HG03039 (cell line): Measurements from ENCODE around the gene PPP1R16B.
"Not testable (repeated sequence)": the region's sequence is repeated elsewhere in the genome, so short reads cannot be mapped to it uniquely, and the experiment has no call there.

Source experiments
- ATAC-seq: cut with Tn5 transposase; IDR thresholded peaks from one replicate; pipeline ENCODE4 v1.9.1; 2021; ENCODE audit warnings: mild to moderate bottlenecking, moderate library complexity; ENCODE audit not compliant: unreplicated experiment

PPP1R16B gene

GRCh38 chr20:38791291-38791690 lies 14.2 kb upstream of the PPP1R16B start:
- ATAC-seq: no peak

DNA sequence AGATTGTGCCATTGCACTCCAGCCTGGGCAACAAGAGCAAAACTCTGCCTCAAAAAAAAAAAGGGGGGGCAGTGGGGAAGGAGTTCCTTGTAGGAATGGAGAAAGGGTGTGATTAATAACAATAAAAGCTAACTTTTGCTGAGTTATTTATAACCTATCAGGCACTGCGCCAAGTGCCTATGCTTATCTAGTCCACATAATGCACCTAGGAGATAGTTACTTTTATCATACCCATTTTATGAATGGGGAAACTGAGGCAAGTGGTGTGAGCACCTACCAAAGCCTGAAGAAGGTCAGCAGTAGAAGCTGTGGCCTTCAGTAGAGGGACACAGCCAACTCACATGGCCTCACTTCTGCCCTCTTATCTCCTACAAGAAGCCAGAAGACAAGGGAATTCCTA lies 13.6 kb upstream of the PPP1R16B start:
- ATAC-seq: no peak

- ATAC-seq: not testable (repeated sequence)
Observed at GRCh38 chr20:38794057-38794456, 11.4 kb upstream of the PPP1R16B start.

GRCh38 chr20:38798266-38798665 lies 7.2 kb upstream of the PPP1R16B start:
- ATAC-seq: no peak

DNA sequence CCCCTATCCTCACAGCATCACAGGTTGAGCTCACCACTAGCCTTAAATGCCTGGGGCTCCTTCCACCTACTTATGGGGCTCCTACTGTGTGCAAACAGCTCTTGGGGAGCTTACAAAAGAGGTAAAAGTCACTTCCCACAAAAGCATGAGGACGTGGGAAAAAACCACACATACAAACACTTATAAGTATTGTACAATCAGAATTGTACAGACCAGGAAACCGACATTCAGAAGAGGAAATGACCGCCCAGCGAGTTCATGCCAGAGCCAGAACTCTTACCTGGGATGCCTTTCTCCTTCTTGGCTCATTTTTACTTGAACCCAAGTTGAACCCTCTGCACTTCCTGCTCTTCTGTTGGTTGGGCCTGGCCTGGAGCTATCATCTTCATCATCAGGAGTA lies 6.3 kb upstream of the PPP1R16B start:
- no peak for ATAC-seq

DNA sequence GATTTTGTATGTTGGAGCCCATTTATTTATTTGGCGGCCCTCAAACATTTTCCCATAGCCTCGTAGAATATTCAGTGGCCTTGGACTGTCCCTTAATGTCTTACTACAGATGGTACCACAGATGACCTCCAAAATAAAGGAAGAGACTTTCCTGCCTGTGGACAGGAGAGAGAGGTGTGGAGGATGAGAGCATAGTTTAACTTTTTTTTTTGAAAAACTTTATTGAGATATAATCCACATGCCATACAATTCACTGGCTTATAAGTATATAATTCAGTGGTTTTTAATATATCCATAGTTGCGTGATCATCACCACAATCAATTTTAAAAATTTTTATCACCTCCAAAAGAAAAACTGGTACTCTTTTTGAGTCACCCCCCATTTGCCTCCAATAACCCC lies 4.6 kb upstream of the PPP1R16B start:
- ATAC-seq: no peak

DNA sequence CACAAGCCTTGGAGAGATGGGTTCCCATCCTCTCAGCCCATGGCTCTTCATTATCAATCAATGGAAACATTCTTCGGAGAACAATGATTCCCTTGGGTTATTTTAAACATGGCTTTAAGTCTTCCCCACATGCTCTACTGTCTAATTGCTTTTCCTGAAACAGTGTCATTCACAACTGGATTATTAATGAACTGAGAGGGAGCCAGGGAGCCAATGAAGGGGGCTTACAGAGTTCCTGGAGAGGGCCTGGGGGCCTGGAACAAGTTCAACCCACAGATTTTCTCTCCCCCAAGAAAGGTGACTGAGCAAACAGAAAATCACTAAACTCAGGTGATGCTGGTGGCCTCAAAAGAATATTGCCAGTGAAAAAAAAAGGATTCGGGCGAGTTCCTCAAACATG lies 1.3 kb upstream of the PPP1R16B start:
- ATAC-seq: no peak

- ATAC-seq: no peak
Observed at GRCh38 chr20:38804682-38805501, 605 bp upstream of the PPP1R16B start.

GRCh38 chr20:38805958-38806854 lies 709 bp downstream of the PPP1R16B start:
- no peak for ATAC-seq

DNA sequence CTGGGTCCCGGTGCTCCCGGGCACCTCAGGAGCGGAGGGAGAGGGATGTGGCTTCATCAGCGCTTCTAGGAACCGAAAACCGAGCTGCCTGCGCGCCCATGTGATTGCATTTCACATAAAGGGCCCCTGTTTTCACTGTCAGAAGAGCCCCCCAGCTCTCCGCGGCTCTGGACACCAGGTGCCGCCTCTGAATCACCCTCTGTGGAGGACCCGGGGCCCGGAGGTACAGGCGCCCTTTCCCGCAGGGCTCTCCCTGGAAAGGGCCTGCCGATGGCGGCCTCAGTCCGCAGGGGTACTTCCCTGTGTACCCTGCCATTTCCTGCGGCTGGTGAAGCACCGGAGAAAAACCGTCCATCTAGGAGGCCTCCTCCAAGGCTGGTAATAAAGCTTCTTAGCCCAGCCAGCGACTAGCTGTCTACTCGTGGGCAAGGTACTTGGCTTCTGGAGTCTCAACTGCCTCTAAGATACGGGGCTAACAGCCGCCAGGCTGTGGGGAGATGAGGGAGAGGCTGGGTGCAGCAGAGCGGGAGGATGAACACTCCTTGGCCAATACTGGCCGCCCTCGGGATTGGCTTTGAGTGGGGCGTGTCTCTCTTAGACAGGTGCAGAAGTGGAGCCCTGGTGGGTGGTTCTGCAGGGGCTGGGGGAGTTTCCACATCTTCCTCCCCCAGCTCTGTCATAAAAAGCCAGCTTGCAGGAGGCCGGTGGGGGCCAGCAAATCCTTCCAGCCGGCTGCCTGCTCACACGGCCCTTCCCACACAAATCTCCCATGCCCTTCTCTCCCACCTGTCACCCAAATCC lies 1.6 kb downstream of the PPP1R16B start:
- ATAC-seq: no peak

GRCh38 chr20:38809942-38810341 lies 4.4 kb downstream of the PPP1R16B start:
- ATAC-seq: no peak

DNA sequence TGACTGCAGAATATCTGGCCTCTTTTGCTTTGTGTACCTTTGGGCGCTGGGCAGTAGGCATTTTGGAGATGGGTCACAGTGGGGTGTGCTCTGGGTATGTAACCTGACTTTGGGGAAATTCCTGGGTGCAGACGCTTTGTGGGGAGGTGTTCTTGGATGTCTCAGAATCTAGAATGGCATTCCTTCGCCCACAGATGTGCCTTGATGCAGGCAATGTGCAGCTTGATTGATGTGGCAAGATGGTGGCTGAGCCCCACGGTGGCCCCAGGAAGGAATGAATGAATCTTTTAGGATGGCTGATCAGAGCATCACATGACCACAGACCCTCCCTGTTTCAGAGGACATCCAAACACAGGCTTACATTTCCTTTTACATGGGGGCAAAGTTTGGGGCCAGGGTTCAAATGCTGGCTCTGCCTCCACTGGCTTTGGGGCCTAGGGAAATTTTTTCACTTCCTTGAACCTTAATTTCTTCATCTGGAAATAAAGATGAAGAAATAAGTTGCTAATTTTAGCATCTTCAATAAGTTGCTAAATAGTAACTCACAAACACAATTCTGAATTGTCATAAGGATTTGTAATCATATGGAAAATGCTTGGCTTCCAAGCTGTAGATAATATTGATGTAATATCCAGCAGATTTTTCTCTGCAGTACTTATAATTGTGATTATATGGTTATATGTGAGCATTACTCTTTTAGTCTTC lies 5.6 kb downstream of the PPP1R16B start:
- ATAC-seq: no peak

GRCh38 chr20:38811769-38812168 lies 6.3 kb downstream of the PPP1R16B start:
- ATAC-seq: no peak

DNA sequence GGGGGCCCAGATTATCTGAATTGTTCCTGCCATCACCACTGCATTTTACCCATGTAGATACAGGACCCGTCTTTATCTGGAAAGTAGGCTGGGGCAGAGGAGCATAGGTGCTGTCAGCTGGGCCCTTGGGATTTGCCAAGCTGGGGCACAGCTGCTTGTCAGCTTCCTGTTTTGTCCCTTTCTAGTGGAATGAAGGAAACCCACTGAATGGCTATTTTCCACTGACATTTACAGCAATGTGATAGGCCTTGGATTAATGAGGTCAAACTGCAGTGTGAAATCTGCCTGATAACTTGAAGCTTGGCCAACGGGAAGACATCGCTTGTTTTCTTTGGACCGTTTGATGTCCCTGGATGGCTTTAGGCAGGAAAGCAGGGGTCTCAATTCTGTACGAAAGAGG lies 6.7 kb downstream of the PPP1R16B start:
- no peak for ATAC-seq

DNA sequence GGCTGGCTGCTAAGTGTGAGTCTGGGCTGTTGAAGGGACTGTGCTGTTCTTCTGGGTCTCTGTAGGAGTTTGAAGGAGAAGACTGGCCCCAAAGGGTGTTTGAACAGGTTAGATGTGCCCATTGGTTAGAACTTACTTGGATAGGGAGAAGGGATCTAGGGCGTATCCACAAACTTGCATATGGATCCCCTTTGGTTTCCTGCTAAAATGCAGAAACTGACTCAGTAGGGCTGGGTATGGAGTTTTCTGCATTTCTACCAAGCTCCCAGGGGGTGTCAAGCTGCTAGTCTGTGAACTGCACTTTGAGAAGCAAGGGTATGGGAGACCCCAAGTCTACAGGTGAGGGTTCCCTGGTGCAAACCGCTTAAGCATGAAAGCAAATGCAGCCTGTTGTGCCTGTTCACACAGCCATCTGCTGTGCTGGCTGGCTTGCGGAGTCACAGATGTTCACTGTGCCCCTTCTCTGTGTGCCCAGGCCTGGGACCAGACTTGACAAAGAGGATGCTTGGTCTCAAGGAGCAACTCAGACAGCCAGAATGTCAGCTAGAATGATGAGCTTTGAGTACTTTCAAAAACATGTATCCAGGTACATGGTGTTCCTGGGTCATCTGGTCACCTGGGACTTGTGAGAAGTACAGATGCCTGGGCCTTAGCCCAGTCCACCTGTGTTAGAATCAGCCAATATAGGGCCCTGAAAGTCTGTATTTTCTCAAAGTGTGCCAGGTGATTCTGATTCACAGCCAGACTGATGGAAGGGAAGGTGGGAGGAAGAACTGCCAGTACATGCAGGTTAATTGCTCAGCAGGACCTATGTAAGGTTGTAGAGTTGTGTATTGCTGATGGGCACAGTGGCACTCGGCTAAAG lies 7.4 kb downstream of the PPP1R16B start:
- ATAC-seq: no peak

GRCh38 chr20:38813574-38813962 lies 8.1 kb downstream of the PPP1R16B start:
- ATAC-seq: not testable (repeated sequence)

GRCh38 chr20:38815446-38815845 lies 9.9 kb downstream of the PPP1R16B start:
- no peak for ATAC-seq

GRCh38 chr20:38818113-38819065 lies 12.9 kb downstream of the PPP1R16B start:
- no peak for ATAC-seq

- no peak for ATAC-seq
Observed at GRCh38 chr20:38825571-38825900, 20.0 kb downstream of the PPP1R16B start.
